Measurements from ENCODE around the gene CCR1. TPM values are rescaled to one million over a fixed set of nuclear protein-coding genes. Genes with fewer than 3 reads are reported as not detected.
A peak's percentile ranks its signal among the peaks of the same experiment; 100 is the strongest.

The CCR1 gene
- total and polyA plus RNA-seq, 4 donors: 3.0 to 7.1 (median 5.5) TPM

DNA sequence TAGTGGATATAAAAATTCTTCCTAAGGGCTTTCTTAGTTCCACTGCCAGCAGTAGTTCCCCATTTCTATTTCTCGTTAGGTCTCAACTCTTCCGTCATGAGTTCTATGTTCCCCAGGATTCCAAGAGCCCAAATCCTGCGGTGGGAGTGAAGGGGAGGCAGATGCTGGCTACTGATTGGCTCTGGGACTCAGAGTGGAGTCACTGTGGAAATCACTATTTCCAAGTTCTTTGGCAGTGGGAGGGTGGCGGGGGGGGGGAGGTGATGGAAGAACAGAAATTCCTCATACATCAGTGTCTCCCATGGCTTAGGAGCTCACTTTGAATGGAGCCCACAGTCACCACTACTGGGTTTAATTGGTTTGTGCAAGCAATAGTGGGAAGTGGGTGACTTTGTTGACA, 5.6 kb downstream of the CCR1 start:
- 93% methylated on average over 3 of the region's 4 CpGs for WGBS (ENCODE audit: insufficient coverage)
- no peak for DNase-seq (ENCODE audit: low read depth in 4 of 6, low spot score in 6 of 6)
- peaks cover 5% of the 10 kb centered on the region for H3K4me1 ChIP-seq (ENCODE audit: control insufficient read depth, insufficient read depth, low read length)
- no peaks in the 10 kb centered on the region for H3K9me3 ChIP-seq (ENCODE audit: control insufficient read depth, insufficient read depth, low read length)
- H3K36me3 ChIP-seq (ENCODE audit: control insufficient read depth, insufficient read depth, low read length): no peaks in the 10 kb centered on the region
- no peak overlapping the region for H3K27ac ChIP-seq (ENCODE audit: low read depth, low read length)
- no peak overlapping the region for H3K4me3 ChIP-seq (ENCODE audit: low read depth, low read length)
- no peaks in the 10 kb centered on the region for H3K27me3 ChIP-seq (ENCODE audit: control insufficient read depth, insufficient read depth, low read length)

DNA sequence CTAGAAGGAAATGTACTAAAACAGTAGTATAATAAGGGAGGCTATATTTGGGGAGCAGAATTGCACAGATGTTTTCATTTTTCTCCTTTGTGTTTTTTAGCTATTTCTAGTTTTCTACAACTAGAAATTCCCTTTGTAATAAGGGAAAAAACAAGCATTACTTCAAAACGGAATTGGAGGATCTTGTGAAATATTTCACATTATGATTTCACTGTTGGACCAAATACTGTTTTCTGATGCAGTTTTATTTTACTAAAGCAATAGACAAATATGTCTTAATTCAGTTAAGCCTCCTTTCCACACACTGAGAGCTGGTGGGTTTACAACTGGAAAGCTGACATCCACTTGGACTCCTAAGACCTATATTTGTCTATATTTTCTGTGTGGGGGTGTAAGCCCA, 7.3 kb downstream of the CCR1 start:
- H3K27ac ChIP-seq (ENCODE audit: low read depth, low read length): no peak overlapping the region
- WGBS (ENCODE audit: insufficient coverage): no CpG with 5 or more reads among the region's 1 CpG
- peaks cover 5% of the 10 kb centered on the region for H3K4me1 ChIP-seq (ENCODE audit: control insufficient read depth, insufficient read depth, low read length)
- no peaks in the 10 kb centered on the region for H3K27me3 ChIP-seq (ENCODE audit: control insufficient read depth, insufficient read depth, low read length)
- H3K4me3 ChIP-seq (ENCODE audit: low read depth, low read length): no peak overlapping the region
- no peak for DNase-seq (ENCODE audit: low read depth in 4 of 6, low spot score in 6 of 6)
- H3K9me3 ChIP-seq (ENCODE audit: control insufficient read depth, insufficient read depth, low read length): no peaks in the 10 kb centered on the region
- H3K36me3 ChIP-seq (ENCODE audit: control insufficient read depth, insufficient read depth, low read length): no peaks in the 10 kb centered on the region

DNA sequence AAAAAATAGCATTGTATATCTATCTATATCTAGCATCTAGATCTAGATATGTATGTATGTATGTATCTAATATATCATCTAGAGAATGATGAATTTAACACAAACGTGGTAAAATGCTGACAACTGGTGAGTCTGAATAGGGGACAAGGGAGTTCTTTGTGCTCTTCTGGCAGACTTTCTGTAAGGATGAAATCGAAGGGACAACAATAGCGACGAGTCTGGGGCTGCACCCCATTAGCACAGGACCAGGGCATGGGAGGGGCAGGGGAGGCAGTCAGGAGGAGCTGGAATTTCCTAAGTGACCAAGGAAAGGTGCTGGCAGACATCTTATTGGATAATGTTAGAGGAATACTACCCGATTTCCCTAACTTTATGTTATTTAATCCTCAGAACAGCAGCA, 7.9 kb downstream of the CCR1 start:
- H3K36me3 ChIP-seq (ENCODE audit: control insufficient read depth, insufficient read depth, low read length): no peaks in the 10 kb centered on the region
- H3K4me3 ChIP-seq (ENCODE audit: low read depth, low read length): no peak overlapping the region
- WGBS (ENCODE audit: insufficient coverage): 33% methylated on average over 3 of the region's 5 CpGs
- H3K27ac ChIP-seq (ENCODE audit: low read depth, low read length): no peak overlapping the region
- no peaks in the 10 kb centered on the region for H3K9me3 ChIP-seq (ENCODE audit: control insufficient read depth, insufficient read depth, low read length)
- DNase-seq (ENCODE audit: low read depth in 4 of 6, low spot score in 6 of 6): no peak
- H3K4me1 ChIP-seq (ENCODE audit: control insufficient read depth, insufficient read depth, low read length): peaks cover 5% of the 10 kb centered on the region
- no peaks in the 10 kb centered on the region for H3K27me3 ChIP-seq (ENCODE audit: control insufficient read depth, insufficient read depth, low read length)

DNA sequence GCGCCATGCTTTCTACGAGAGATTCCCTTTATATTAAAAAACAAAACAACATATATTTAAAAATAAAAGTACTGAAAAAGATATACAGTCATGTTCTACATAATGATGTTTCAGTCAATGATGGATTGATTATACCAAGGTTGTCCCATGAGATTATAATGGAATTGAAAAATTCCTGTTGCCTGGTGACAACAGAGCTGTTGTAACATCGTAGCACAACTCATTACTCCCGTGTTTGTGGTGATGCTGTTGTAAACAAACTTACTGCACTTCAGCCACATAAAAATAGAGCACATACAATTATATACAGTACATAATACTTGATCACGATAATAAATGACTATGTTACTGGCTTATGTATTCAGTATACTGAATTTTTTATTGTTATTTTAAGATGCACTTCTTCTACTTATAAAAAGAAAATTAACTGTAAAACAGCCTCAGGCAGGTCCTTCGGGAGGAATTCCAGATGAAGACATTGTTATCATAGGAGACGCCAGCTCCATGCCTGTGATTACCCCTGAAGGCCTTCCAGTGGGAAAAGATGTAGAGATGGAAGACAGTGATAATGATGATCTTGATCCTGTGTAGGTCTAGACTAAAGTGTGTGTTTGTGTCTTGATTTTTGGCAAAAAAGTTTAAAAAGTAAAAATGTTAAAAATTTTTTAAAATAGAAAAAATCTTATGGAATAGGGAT, 11.7 kb downstream of the CCR1 start:
- Histone ChIP-seq H3K36me3 (ENCODE audit: control insufficient read depth, insufficient read depth, low read length) (no peaks in the 10 kb centered on the region), H3K4me1 (ENCODE audit: control insufficient read depth, insufficient read depth, low read length) (no peaks in the 10 kb centered on the region), H3K9me3 (ENCODE audit: control insufficient read depth, insufficient read depth, low read length) (peaks cover 7% of the 10 kb centered on the region), H3K27ac (ENCODE audit: low read depth, low read length) (no peak overlapping the region), H3K27me3 (ENCODE audit: control insufficient read depth, insufficient read depth, low read length) (no peaks in the 10 kb centered on the region), H3K4me3 (ENCODE audit: low read depth, low read length) (no peak overlapping the region)
- WGBS (ENCODE audit: insufficient coverage): 73% methylated on average over 1 of the region's 7 CpGs
- peak in 1 of 6 donors; percentile 4 for DNase-seq (ENCODE audit: low read depth in 4 of 6, low spot score in 6 of 6)

DNA sequence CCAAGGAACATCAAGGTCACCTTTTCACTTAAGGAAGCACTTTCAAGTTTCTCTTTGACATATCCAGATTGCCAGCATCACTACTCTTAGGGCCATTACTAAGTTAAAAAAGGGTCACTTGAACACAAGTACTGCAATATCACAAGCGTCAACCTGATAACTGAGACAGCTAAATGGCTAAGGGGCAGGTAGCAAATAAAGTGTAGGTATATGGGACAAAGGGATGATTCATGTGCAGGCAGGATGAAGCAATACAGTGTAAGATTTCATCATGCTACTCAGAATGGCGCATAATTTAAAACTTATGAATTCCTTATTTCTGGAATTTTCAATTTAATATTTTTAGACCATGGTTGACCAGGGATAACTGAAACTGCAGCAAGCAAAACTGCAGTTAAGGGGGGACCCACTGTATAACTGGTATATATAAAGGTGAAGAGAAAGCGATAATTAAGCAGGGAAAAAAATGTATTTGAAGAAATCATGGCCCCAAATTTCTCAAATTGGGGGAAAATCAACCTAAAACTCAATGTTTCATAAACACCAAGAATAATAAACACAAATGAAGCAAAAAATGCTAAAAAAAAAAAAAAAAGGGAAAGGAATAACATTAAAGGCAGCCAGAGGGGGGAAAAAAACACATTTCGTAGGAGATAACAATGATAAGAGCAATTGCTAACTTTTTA, 13.1 kb downstream of the CCR1 start:
- no CpG with 5 or more reads among the region's 4 CpGs for WGBS (ENCODE audit: insufficient coverage)
- Histone ChIP-seq H3K36me3 (ENCODE audit: control insufficient read depth, insufficient read depth, low read length) (no peaks in the 10 kb centered on the region), H3K4me3 (ENCODE audit: low read depth, low read length) (no peak overlapping the region), H3K27ac (ENCODE audit: low read depth, low read length) (no peak overlapping the region), H3K27me3 (ENCODE audit: control insufficient read depth, insufficient read depth, low read length) (no peaks in the 10 kb centered on the region), H3K4me1 (ENCODE audit: control insufficient read depth, insufficient read depth, low read length) (no peaks in the 10 kb centered on the region), H3K9me3 (ENCODE audit: control insufficient read depth, insufficient read depth, low read length) (peaks cover 7% of the 10 kb centered on the region)
- DNase-seq (ENCODE audit: low read depth in 4 of 6, low spot score in 6 of 6): no peak

DNA sequence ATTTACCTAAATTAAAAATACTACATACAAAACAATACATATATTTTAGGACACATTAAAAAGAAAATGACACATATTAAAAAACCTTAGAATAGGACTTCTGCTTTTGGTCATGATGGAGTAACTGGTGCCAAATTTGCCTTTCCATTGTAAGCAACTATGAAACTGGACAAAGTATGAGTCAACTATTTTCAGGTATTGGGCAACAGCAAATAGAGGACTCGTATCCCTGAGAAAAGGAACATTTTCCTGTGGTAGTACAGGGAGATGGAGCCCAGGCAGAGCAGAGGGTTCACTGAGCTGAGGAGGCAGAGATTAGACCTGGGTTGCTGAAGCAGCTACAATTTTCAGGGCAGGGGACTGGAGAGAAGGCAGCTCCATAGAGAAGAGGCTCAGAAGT, 14.7 kb downstream of the CCR1 start:
- H3K4me1 ChIP-seq (ENCODE audit: control insufficient read depth, insufficient read depth, low read length): no peaks in the 10 kb centered on the region
- DNase-seq (ENCODE audit: low read depth in 4 of 6, low spot score in 6 of 6): no peak
- peaks cover 7% of the 10 kb centered on the region for H3K9me3 ChIP-seq (ENCODE audit: control insufficient read depth, insufficient read depth, low read length)
- no peaks in the 10 kb centered on the region for H3K36me3 ChIP-seq (ENCODE audit: control insufficient read depth, insufficient read depth, low read length)
- no peak overlapping the region for H3K4me3 ChIP-seq (ENCODE audit: low read depth, low read length)
- 88% methylated on average over 1 of the region's 1 CpG for WGBS (ENCODE audit: insufficient coverage)
- no peak overlapping the region for H3K27ac ChIP-seq (ENCODE audit: low read depth, low read length)
- H3K27me3 ChIP-seq (ENCODE audit: control insufficient read depth, insufficient read depth, low read length): no peaks in the 10 kb centered on the region

DNA sequence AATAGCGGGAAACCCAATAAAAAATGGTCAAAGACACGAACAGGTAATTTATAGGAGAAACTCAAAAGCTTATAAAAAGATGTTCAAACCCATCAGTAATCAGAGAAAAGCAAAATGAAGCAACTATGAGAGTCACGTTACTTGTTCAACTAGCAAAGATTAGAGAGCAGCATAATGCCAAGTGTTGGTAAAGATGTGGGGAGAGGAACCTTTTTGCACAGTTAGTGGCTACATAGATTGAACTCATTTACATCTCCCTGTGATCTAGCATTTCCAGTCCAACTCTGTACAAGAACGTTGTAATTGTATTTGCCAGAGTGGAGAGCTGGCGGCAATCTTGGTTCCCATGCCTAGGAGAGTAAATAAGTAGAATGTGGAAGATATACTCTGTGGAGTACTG, 15.2 kb downstream of the CCR1 start:
- no CpG with 5 or more reads among the region's 5 CpGs for WGBS (ENCODE audit: insufficient coverage)

DNA sequence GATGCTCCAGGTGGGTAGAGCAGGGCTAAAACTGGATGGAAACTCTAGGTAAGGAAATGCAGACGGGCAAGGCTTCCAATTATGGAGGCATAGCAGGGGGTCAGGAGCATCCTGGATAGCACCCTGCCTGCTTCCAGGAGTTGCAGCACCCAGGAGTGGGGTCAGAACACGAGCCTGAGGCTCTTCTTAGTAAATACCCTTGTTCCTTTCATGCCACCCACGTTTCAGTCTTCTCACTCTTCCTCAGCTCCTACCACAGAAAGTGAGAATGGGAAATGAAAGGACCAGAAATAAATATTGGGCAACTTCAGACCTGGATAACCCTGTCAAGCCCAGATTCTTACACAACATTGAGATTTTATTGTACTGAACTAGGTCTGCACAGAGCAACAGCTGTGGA, 16.4 kb downstream of the CCR1 start:
- Histone ChIP-seq H3K9me3 (ENCODE audit: control insufficient read depth, insufficient read depth, low read length) (peaks cover 7% of the 10 kb centered on the region), H3K27ac (ENCODE audit: low read depth, low read length) (no peak overlapping the region), H3K4me1 (ENCODE audit: control insufficient read depth, insufficient read depth, low read length) (no peaks in the 10 kb centered on the region), H3K36me3 (ENCODE audit: control insufficient read depth, insufficient read depth, low read length) (no peaks in the 10 kb centered on the region), H3K27me3 (ENCODE audit: control insufficient read depth, insufficient read depth, low read length) (no peaks in the 10 kb centered on the region), H3K4me3 (ENCODE audit: low read depth, low read length) (no peak overlapping the region)
- 57% methylated on average over 1 of the region's 3 CpGs for WGBS (ENCODE audit: insufficient coverage)
- no peak for DNase-seq (ENCODE audit: low read depth in 4 of 6, low spot score in 6 of 6)

More for the DNA sequence above, 15.2 kb downstream of the CCR1 start:
- Histone ChIP-seq H3K27ac (ENCODE audit: low read depth, low read length) (no peak overlapping the region), H3K27me3 (ENCODE audit: control insufficient read depth, insufficient read depth, low read length) (no peaks in the 10 kb centered on the region), H3K9me3 (ENCODE audit: control insufficient read depth, insufficient read depth, low read length) (peaks cover 7% of the 10 kb centered on the region), H3K4me1 (ENCODE audit: control insufficient read depth, insufficient read depth, low read length) (no peaks in the 10 kb centered on the region), H3K4me3 (ENCODE audit: low read depth, low read length) (no peak overlapping the region), H3K36me3 (ENCODE audit: control insufficient read depth, insufficient read depth, low read length) (no peaks in the 10 kb centered on the region)
- DNase-seq (ENCODE audit: low read depth in 4 of 6, low spot score in 6 of 6): no peak

DNA sequence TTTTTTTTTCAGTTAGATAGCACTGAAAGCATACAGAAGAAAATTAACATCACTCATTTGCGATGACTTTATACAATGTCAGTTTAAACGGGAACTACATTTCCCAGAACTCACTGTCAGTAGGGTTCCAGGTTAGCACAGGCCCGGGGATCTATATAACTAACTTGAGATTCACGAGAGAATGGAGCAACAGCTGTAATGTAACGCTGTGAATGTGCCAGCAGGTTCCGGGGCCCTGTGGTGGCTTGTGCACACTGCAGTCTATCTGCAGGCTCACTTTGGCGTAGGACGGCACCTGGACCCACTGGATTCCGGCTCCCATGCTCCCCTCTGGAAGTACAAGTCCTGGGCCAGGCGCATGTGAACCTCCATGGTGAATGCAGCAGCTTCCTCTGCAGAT, 19.4 kb downstream of the CCR1 start:
- H3K4me3 ChIP-seq (ENCODE audit: low read depth, low read length): no peak overlapping the region
- no peaks in the 10 kb centered on the region for H3K27me3 ChIP-seq (ENCODE audit: control insufficient read depth, insufficient read depth, low read length)
- H3K9me3 ChIP-seq (ENCODE audit: control insufficient read depth, insufficient read depth, low read length): no peaks in the 10 kb centered on the region
- DNase-seq (ENCODE audit: low read depth in 4 of 6, low spot score in 6 of 6): no peak
- H3K36me3 ChIP-seq (ENCODE audit: control insufficient read depth, insufficient read depth, low read length): no peaks in the 10 kb centered on the region
- WGBS (ENCODE audit: insufficient coverage): 91% methylated on average over 10 of the region's 10 CpGs
- H3K4me1 ChIP-seq (ENCODE audit: control insufficient read depth, insufficient read depth, low read length): no peaks in the 10 kb centered on the region
- H3K27ac ChIP-seq (ENCODE audit: low read depth, low read length): no peak overlapping the region

DNA sequence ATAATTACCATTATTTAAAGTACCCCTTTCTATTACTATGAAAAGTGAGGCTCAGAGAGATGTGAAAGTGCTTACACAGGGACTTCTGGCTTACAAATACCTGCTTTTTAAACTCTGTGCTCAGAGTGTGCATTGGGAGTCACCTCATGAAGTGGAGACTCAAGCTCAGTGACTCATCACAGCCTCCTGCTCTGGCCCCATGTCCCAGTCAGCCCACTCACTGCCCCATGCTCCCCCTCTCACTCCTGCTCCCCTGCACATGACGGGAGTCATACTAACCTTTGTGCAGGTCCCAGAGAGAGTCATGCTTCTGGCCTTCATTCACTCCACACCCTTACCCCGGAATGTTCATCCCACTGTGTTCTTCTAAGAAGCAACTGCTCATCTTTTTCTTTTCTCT, 20.2 kb downstream of the CCR1 start:
- H3K9me3 ChIP-seq (ENCODE audit: control insufficient read depth, insufficient read depth, low read length): no peaks in the 10 kb centered on the region
- no peaks in the 10 kb centered on the region for H3K4me1 ChIP-seq (ENCODE audit: control insufficient read depth, insufficient read depth, low read length)
- H3K36me3 ChIP-seq (ENCODE audit: control insufficient read depth, insufficient read depth, low read length): no peaks in the 10 kb centered on the region
- no peak overlapping the region for H3K4me3 ChIP-seq (ENCODE audit: low read depth, low read length)
- H3K27me3 ChIP-seq (ENCODE audit: control insufficient read depth, insufficient read depth, low read length): no peaks in the 10 kb centered on the region
- WGBS (ENCODE audit: insufficient coverage): 83% methylated on average over 2 of the region's 2 CpGs
- no peak for DNase-seq (ENCODE audit: low read depth in 4 of 6, low spot score in 6 of 6)
- no peak overlapping the region for H3K27ac ChIP-seq (ENCODE audit: low read depth, low read length)

Data from spinal cord (tissue), 10 donors.